AG20443 (cell line): Measurements from ENCODE around the gene CFHR2.

ENCODE experiments used
- DNase-seq: peaks from one replicate; pipeline ENCODE4 v3.0.0; 2012; ENCODE audit warnings: low spot score, mixed read lengths

The CFHR2 gene

DNA sequence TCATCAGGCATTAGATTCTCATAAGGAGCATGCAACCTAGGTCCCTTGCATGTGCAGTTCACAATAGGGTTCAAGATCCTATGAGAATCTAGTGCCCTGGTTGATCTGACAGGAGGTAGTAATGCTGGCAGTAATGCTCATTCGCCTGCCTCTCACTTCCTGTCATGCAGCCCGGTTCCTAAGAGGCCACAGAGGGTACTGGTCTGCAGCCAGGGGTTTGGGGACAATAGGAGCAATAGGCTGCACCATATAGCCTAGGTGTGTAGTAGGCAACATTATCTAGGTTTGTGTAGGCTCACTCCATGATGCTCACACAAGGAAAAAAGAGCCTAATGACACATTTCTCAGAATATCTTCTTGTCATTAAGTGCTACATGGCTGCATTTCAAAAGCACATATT, 59.6 kb downstream of the CFHR2 start:
- no peak for DNase-seq

DNA sequence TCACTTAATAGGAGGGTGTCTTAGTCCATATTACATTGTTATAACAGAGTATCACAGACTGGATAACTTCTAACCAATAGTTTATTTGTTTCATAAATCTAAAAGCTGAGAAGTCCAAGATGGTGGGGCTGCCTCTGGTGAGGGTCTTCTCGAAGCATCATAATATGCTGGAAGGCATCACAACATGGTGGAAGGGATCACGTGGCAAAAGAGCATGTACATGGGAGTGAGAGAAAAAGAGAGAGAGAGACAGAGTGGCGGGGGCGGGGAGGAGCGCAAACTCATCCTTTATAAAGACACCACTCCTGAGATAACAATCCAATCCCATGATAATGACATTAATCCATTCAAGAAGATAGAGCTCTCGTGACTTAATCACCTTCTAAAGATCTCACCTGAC, 65.3 kb downstream of the CFHR2 start:
- no peak for DNase-seq
